HTERT RPE-1 (cell line): ENCODE measurements around the gene LGALS1.
"Not testable (repeated sequence)": the region's sequence is repeated elsewhere in the genome, so short reads cannot be mapped to it uniquely, and the experiment has no call there.

Experiments used
- in situ Hi-C: fragments of 300-500 bp; cut with MboI; formaldehyde crosslinking; loops from 4 replicates; pipeline ENCODE4 v1.14.3; 2020; ENCODE audit warnings: low sequenced_read_pairs

LGALS1 gene

GRCh38 chr22:37717235-37717634 is 41.8 kb downstream of the LGALS1 start:
- in situ Hi-C loops = not testable (repeated sequence)

GRCh38 chr22:37717746-37718305 is 42.4 kb downstream of the LGALS1 start:
- in situ Hi-C loops = not testable (repeated sequence)

- in situ Hi-C loops = no loop called here
Measured at GRCh38 chr22:37725551-37726240, 50.3 kb downstream of the LGALS1 start.

GRCh38 chr22:37726241-37726887 is 50.9 kb downstream of the LGALS1 start:
- in situ Hi-C loops = no loop called here

- in situ Hi-C loops = no loop called here
Measured at GRCh38 chr22:37728620-37729019, 53.2 kb downstream of the LGALS1 start.
